ENCODE data around the gene SMARCC2.

Gene SMARCC2

DNA sequence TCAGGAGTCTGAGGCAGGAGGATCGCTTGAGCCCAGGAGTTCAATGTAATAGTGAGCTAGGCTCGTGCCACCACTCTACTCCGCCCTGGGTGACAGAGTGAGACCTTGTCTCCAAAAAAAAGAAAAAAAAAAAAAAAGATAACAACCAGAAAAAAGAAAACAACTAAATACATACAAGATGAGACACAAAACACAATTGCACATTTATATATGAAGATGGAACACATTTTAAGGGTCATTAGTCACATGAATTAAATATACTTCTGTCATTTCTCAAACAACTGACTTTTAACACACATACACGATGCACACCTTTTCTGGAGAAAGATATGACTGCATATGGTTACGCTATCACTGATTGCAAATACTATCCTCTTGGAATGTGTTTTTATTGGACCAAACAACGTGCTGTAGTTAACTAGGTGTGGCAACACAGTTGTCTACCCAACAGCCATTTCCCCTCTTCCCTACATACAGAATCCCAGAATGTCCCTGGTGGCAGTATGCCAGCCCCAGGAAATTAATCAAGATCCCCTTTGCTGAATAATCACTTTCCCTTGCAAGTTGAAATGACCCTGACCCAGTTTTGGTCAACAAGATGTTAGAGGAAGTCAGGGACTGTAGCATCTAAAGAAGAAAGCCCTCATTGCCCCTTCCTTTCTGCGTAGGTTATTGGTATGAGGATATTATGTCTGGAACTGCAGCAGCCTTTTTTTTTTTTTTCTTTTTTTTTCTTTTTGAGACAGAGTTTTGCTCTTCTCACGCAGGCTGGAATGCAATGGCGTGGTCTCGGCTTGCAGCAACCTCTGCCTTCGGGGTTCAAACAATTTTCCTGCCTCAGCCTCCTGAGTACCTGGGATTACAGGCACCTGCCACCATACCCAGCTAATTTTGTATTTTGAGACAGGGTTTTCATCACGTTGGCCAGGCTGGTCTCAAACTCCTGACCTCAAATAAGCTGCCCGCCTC lies 42.5 kb downstream of the SMARCC2 start:
- no peak for DNase-seq

DNA sequence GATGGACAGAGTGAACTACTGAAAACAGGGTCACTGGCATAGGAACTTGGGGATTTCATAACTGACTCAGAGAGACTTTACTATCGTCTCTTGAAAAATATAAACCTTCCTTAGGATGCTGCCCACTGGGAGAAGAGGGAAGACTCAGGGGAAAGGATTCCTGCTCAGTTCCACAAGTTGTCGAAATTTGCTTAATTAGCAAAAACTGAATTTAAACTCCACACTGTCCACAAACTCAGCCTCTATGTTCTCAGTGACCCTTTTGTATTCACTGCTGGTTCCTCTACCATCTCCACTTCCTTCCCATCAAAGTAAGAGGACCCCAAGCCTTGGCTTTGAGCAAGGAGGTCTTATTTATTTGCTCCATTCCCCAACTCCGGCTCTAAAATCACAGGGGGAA lies 44.1 kb downstream of the SMARCC2 start:
- no peak for DNase-seq

GRCh38 chr12:56143870-56144269 lies 45.4 kb downstream of the SMARCC2 start:
- no peak for DNase-seq

GRCh38 chr12:56143217-56143616 lies 46.1 kb downstream of the SMARCC2 start:
- DNase-seq: no peak

DNA sequence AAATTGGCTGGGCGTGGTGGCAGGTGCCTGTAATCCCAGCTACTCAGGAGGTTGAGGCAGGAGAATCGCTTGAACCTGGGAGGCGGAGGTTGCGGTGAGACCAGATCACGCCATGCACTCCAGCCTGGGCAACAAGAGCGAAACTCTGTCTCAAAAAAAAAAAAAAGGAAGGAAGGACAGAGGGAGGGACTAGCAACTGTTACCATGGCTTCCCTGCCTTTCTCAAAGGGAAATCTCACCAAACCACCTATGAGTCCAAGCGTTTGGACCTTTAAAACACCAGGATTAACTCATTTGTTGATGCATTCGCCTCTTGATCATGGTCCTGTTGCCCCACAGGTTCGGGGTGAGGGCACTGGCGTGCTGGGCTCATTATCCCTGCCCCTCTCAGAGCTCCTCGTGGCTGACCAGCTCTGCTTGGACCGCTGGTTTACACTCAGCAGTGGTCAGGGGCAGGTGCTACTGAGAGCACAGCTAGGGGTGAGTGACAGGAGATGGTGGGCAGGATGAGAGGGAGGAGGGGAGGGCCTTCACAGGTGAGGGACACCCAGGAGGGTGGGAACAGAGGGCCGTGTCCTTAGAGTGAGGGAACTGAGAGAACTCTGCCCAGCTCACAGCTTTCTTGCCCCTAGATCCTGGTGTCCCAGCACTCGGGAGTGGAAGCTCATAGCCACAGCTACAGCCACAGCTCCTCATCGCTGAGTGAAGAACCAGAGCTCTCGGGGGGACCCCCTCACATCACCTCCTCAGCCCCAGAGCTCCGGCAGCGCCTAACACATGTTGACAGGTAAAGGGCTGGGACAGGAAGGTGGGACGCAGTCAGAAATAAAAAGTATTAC lies 47.1 kb downstream of the SMARCC2 start:
- DNase-seq: peak in 1 of 2 experiments; percentile 10

- DNase-seq: no peak
These were observed 51.3 kb downstream of the SMARCC2 start for GRCh38 chr12:56137853-56138571.

DNA sequence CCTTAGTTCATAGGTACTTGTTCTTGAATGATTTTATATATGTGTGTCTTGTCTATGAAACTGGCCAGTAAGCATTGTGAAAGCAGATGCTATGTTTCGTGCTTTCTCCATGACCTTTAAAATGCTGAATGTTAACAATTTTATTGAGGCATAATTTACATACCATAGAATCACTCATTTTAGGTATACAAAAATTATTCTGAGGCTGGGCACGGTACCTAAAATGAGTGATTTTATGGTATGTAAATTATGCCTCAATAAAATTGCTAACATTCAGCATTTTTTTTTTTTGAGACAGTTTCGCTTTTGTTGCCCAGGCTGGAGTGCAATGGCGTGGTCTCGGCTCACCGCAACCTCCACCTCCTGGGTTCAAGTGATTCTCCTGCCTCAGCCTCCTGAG lies 54.4 kb downstream of the SMARCC2 start:
- DNase-seq: no peak

DNA sequence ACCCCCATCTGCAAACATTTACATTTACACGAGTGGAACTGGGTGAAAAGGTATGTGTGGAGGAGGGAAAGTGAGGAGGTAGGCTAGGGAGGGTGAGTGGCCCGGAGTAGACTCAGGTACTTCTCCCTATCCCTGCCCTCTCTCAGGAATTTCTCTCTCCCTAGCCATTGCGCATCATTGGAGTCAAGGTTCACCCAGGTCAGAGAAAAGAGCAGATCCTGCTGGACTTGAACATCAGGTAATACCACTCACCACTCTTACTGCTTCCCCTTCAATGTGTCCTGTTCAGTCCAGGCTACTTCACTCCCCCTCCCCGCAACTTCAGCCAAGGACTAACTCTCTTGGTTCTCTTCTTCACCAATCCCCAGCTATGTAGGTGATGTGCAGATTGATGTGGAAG lies 58.4 kb downstream of the SMARCC2 start:
- DNase-seq: no peak

DNA sequence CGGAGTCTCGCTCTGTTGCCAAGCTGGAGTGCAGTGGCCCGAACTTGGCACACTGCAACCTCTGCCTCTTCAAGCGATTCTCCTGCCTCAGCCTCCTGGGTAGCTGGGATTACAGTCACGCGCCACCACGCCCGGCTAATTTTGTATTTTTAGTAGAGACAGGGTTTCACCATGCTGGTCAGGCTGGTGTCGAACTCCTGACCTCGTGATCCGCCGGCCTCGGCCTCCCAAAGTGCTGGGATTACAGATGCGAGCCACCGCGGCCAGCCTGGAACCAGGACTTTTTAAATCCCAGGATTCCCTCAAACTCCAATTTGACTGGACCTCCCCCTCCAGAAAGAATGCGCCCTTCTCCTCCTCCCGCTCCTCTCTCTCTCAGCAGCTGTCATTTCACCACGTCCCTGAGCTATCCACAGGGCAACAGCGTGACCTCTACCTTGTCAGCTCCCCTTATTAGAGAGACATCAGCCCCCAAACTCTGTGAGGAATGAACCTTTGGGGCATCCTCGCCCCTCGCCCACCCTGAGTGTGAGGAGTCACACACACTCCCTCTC lies 59.3 kb downstream of the SMARCC2 start:
- no peak for DNase-seq

DNA sequence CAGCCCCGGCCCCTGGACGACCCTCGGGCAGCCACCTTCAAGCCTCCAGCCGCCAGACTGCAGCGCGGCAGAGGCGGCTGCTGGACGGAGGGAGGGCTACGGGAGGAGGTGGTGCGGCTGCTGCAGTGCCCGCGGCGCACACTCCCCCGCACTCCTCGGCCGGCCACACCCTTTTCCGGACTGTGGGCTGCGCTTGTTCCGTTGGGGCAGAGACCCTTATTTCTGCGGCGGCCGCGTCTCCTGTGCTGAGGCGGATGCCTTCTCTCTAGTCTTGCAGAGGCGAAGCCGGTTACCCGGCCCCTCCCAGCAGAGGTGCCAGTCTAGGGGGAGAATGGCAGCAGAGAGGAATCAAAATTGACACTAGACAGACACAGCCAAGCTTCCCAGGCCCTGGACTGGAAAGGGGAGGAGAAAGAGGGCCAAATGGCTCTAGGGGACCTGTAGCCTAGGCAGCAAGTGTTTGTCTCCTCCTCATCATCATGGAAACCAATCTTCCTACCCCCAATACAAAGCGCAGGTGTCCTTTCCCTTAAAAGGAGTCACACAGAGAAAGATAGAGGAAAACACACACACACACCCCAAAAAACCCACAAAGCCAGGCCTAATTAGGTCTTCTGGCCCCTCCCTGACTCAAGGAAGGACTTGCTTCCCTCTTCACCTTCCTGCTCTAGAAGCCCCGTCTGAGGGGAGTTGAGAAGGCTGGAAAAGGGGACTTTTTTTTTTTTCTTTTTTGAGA lies 59.9 kb downstream of the SMARCC2 start:
- DNase-seq: peak; percentile 58 to 77

GRCh38 chr12:56128670-56129205 lies 60.5 kb downstream of the SMARCC2 start:
- no peak for DNase-seq

DNA sequence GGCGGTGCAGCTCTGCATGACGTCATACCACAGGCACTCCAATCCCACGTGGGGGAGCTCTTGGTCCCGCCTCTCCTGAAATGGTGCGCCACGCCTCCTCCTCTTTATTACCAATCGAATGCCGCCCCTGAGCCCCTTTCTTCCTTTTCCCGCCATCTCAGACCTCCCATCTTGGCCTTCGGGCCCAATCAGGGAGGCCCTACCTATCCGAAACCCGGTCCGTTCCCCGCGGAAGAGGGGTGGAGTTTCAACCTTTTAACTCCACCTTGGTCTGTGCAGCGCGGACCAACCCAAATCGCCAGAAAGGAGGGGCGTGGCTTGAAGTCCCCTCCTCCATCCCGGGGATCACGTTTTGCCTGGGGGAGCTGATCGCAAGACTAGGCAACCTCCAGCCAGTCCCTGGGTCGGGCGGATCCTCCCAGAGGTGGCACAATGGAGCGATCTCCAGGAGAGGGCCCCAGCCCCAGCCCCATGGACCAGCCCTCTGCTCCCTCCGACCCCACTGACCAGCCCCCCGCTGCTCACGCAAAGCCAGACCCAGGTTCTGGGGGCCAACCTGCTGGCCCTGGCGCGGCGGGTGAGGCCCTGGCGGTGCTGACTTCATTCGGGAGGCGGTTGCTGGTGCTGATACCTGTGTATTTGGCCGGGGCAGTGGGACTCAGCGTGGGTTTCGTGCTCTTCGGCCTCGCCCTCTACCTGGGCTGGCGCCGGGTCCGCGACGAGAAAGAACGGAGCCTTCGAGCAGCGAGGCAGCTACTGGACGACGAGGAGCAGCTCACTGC lies 61.2 kb downstream of the SMARCC2 start, which contains the start of gene ESYT1:
TSS of gene ESYT1 (plus strand) at position 380 of the 782 bp plus-strand sequence. CDS start at position 433, 53 bp downstream.
- peak; percentile 98 for DNase-seq

- DNase-seq: no peak
These were observed 61.8 kb downstream of the SMARCC2 start for GRCh38 chr12:56127485-56127887.

- peak; percentile 30 to 54 for DNase-seq
These were observed 62.5 kb downstream of the SMARCC2 start for GRCh38 chr12:56126732-56127239.

GRCh38 chr12:56124133-56124532 lies 65.2 kb downstream of the SMARCC2 start:
- DNase-seq: no peak

DNA sequence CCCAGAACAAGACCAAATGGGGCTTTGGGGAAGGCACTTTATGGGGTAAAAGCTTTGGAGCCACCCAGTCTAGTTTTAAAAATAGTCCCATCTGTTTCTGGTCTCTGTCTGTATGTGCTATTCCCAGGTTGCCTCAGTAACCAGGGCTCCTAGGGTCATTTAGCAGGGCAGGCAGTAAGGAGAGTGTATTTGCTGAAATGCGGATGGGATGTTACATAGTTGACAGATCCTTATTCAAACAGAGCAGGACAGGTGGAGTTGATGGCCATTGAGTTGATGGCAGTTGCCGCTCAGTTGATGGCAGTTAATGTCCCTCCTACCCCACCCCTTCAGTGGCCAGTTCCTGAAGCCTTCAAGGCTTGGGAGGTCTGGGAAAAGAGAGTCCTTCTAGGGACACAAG lies 66.6 kb downstream of the SMARCC2 start:
- DNase-seq: no peak

GRCh38 chr12:56121204-56121870 lies 67.9 kb downstream of the SMARCC2 start:
- no peak for DNase-seq

DNA sequence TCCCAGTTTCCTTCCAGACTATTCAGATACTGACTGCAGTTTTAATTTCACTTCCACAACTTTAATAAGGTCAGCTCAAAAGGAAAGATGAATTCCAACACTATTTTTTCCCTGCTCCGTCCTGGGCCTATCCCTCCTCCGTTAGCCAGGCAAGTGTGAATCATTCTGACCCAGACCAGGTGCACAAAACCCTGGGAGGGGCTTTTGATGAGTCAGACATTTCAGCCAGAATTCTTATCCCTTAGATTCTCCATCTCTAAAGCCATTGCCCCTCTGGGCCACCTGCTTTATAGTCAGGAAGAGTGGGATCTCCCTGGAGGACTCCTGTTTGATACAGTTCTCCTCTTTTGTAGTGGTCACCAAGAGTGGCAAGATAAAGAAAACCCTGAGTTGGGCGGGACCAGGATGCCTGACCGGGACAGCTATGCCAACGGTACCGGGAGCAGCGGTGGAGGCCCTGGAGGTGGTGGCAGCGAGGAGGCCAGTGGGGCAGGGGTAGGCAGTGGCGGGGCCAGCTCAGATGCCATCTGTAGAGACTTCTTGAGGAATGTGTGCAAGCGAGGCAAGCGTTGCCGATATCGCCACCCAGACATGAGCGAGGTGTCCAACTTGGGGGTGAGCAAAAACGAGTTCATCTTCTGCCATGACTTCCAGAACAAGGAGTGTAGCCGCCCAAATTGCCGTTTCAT lies 69.0 kb downstream of the SMARCC2 start:
- no peak for DNase-seq

DNA sequence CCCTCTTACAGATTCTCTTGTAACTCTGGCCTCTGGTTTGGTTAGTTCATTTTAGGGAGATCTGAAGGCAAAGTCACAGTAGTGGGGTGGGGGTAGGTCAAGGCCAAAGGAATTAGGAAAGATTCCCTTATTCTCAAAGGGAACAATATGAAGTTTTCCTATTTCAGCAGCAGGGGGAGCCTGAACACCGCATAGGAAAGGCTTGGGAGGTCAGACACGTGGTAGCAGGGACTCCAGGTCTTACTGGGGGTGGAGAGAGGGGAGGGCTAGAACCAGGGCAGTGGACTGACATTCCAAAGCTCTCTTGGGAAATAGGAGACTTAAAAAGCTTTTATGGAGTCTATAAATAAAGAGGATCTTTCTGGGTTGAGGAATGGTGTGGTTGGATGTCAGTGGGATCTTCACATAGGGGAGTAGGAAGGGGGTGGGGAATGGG lies 69.9 kb downstream of the SMARCC2 start:
- peak; percentile 73 to 77 for DNase-seq

Measured in AML-193 (cell line).